ENCODE data around the gene ANKRD13B.

The ANKRD13B gene

DNA sequence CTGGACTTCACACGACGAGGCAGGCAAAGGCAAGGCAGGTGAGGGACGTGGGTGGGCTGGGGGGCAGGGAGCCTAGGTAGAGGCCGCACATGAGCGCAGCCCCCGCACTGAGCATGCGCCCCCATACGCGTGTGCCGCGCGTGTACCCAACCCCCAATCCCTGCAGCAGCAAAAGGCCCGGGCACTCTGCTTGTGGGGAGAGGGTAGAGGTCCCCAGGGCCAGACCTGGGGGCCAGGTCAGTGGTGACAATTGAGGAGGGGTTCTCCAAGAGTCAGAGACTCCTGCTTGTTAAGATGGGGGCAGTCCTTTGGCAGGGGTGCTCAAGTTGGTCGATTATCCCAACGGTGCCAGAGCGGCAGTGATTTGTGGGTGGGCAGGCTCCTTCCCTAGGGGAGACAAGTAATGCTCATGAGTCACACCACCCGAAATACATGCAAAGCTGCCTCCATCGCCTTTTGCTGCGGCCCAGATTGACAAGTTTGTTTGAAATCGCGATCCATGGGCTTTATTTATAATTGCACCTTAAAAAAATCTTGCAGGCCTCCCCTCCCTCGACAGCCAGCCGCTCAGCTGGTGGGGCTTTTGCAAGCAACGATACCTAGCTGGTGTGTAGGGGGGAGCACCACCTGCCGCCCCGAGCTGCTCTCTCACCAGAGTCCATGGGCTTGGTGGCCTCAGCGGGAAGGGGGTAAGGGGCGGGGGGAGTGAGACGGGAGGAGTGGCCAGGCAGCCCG is 2.4 kb upstream of the ANKRD13B start:
- H2AFZ ChIP-seq (ENCODE audit: low read length, unreplicated experiment), result peak overlapping the region; percentile 83
- peak overlapping the region; percentile 34 for H3K27ac ChIP-seq (ENCODE audit: low read depth, low read length)
- H3K27me3 ChIP-seq (ENCODE audit: insufficient read depth, low read length), result no peaks in the 10 kb centered on the region
- peak overlapping the region; percentile 80 for H3K4me3 ChIP-seq (ENCODE audit: low read depth, low read length)
- H3K36me3 ChIP-seq (ENCODE audit: insufficient read depth, low read length), result no peaks in the 10 kb centered on the region
- peaks cover 35% of the 10 kb centered on the region for H3K79me2 ChIP-seq (ENCODE audit: control insufficient read depth, insufficient read depth, low read length, unreplicated experiment)
- peaks cover 44% of the 10 kb centered on the region for H3K4me1 ChIP-seq (ENCODE audit: control insufficient read depth, insufficient read depth, low read length, unreplicated experiment)

DNA sequence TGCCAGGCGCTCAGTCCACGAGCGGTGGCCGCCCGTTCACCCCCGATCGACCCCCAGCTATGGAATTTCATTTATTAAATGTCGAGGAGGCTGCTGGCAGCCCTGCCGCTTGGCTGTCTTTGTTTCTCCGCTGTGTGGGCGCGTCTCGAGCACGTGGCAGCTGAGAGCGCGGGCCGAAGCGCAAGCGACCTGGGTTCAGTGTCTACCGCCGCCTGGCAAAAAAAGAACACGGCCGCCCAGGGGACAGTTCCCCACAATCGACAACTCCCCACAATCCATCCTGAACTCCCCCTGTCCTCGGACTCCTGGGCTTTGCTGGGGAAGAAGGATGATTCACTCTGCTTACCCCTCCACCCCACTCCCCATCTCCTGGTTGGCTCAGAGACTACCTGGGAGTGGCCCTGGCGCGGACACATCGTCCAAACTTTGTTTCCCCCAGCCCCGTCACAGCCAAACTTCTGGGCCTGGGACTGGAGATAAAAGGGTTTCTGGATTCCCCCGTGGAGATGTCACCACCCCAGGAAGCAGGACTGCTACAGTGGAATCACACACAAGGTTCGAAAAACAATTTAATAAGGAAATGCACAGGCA is 1.7 kb upstream of the ANKRD13B start:
- Histone ChIP-seq H3K27me3 (ENCODE audit: insufficient read depth, low read length) (no peaks in the 10 kb centered on the region), H3K36me3 (ENCODE audit: insufficient read depth, low read length) (no peaks in the 10 kb centered on the region), H3K27ac (ENCODE audit: low read depth, low read length) (peak overlapping the region; percentile 34), H3K4me1 (ENCODE audit: control insufficient read depth, insufficient read depth, low read length, unreplicated experiment) (peaks cover 45% of the 10 kb centered on the region), H3K4me3 (ENCODE audit: low read depth, low read length) (peak overlapping the region; percentile 80), H2AFZ (ENCODE audit: low read length, unreplicated experiment) (peak overlapping the region; percentile 82), H3K79me2 (ENCODE audit: control insufficient read depth, insufficient read depth, low read length, unreplicated experiment) (peaks cover 28% of the 10 kb centered on the region)

GRCh38 chr17:29591737-29592608 is 959 bp upstream of the ANKRD13B start:
- Histone ChIP-seq H3K4me3 (ENCODE audit: low read depth, low read length) (peak overlapping the region; percentile 80), H3K36me3 (ENCODE audit: insufficient read depth, low read length) (no peaks in the 10 kb centered on the region), H3K27me3 (ENCODE audit: insufficient read depth, low read length) (no peaks in the 10 kb centered on the region), H3K27ac (ENCODE audit: low read depth, low read length) (no peak overlapping the region), H3K4me1 (ENCODE audit: control insufficient read depth, insufficient read depth, low read length, unreplicated experiment) (peaks cover 40% of the 10 kb centered on the region), H3K79me2 (ENCODE audit: control insufficient read depth, insufficient read depth, low read length, unreplicated experiment) (peaks cover 21% of the 10 kb centered on the region), H2AFZ (ENCODE audit: low read length, unreplicated experiment) (peak overlapping the region; percentile 82)

- no peak overlapping the region for H3K27ac ChIP-seq (ENCODE audit: low read depth, low read length)
- peak overlapping the region; percentile 87 for H3K4me3 ChIP-seq (ENCODE audit: low read depth, low read length)
- peak overlapping the region; percentile 88 for H2AFZ ChIP-seq (ENCODE audit: low read length, unreplicated experiment)
- H3K27me3 ChIP-seq (ENCODE audit: insufficient read depth, low read length), result no peaks in the 10 kb centered on the region
- H3K79me2 ChIP-seq (ENCODE audit: control insufficient read depth, insufficient read depth, low read length, unreplicated experiment), result peaks cover 2% of the 10 kb centered on the region
- H3K4me1 ChIP-seq (ENCODE audit: control insufficient read depth, insufficient read depth, low read length, unreplicated experiment), result peaks cover 28% of the 10 kb centered on the region
- no peaks in the 10 kb centered on the region for H3K36me3 ChIP-seq (ENCODE audit: insufficient read depth, low read length)
These were observed 923 bp downstream of the ANKRD13B start for GRCh38 chr17:29593591-29594518.

- H3K4me1 ChIP-seq (ENCODE audit: control insufficient read depth, insufficient read depth, low read length, unreplicated experiment), result peaks cover 28% of the 10 kb centered on the region
- H3K27me3 ChIP-seq (ENCODE audit: insufficient read depth, low read length), result no peaks in the 10 kb centered on the region
- no peak overlapping the region for H3K4me3 ChIP-seq (ENCODE audit: low read depth, low read length)
- no peaks in the 10 kb centered on the region for H3K79me2 ChIP-seq (ENCODE audit: control insufficient read depth, insufficient read depth, low read length, unreplicated experiment)
- H3K27ac ChIP-seq (ENCODE audit: low read depth, low read length), result no peak overlapping the region
- H3K36me3 ChIP-seq (ENCODE audit: insufficient read depth, low read length), result no peaks in the 10 kb centered on the region
- no peak overlapping the region for H2AFZ ChIP-seq (ENCODE audit: low read length, unreplicated experiment)
These were observed 1.7 kb downstream of the ANKRD13B start for GRCh38 chr17:29594519-29595090.

- peaks cover 22% of the 10 kb centered on the region for H3K4me1 ChIP-seq (ENCODE audit: control insufficient read depth, insufficient read depth, low read length, unreplicated experiment)
- H3K79me2 ChIP-seq (ENCODE audit: control insufficient read depth, insufficient read depth, low read length, unreplicated experiment), result no peaks in the 10 kb centered on the region
- no peak overlapping the region for H3K27ac ChIP-seq (ENCODE audit: low read depth, low read length)
- H3K4me3 ChIP-seq (ENCODE audit: low read depth, low read length), result no peak overlapping the region
- no peaks in the 10 kb centered on the region for H3K27me3 ChIP-seq (ENCODE audit: insufficient read depth, low read length)
- H2AFZ ChIP-seq (ENCODE audit: low read length, unreplicated experiment), result no peak overlapping the region
- H3K36me3 ChIP-seq (ENCODE audit: insufficient read depth, low read length), result no peaks in the 10 kb centered on the region
These were observed 2.4 kb downstream of the ANKRD13B start for GRCh38 chr17:29595107-29595942.

- H3K79me2 ChIP-seq (ENCODE audit: control insufficient read depth, insufficient read depth, low read length, unreplicated experiment), result no peaks in the 10 kb centered on the region
- H3K27me3 ChIP-seq (ENCODE audit: insufficient read depth, low read length), result no peaks in the 10 kb centered on the region
- H2AFZ ChIP-seq (ENCODE audit: low read length, unreplicated experiment), result no peak overlapping the region
- peaks cover 20% of the 10 kb centered on the region for H3K4me1 ChIP-seq (ENCODE audit: control insufficient read depth, insufficient read depth, low read length, unreplicated experiment)
- no peak overlapping the region for H3K27ac ChIP-seq (ENCODE audit: low read depth, low read length)
- no peaks in the 10 kb centered on the region for H3K36me3 ChIP-seq (ENCODE audit: insufficient read depth, low read length)
- H3K4me3 ChIP-seq (ENCODE audit: low read depth, low read length), result no peak overlapping the region
These were observed 3.2 kb downstream of the ANKRD13B start for GRCh38 chr17:29595943-29596774.

DNA sequence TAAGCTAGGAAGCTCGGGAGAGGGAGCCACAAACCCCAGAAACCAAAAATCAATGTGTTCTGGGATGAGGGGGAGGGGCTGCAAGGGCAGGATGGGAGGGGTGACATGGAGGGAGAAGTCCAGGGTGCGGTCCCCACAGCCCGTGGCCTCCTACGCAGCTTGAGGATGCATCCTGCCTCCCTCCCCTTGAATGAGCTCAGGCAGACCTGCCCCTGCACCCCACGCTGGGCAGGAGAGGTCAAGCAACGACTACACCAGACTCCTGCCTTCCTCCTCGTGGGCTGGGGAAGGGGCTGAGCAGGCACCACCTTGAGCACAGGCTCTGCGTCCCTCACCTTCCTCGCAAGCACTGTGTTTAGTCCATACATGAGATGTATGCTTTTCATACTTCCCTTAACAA is 3.9 kb downstream of the ANKRD13B start:
- Histone ChIP-seq H3K79me2 (ENCODE audit: control insufficient read depth, insufficient read depth, low read length, unreplicated experiment) (no peaks in the 10 kb centered on the region), H3K27me3 (ENCODE audit: insufficient read depth, low read length) (no peaks in the 10 kb centered on the region), H3K4me1 (ENCODE audit: control insufficient read depth, insufficient read depth, low read length, unreplicated experiment) (peaks cover 18% of the 10 kb centered on the region), H3K36me3 (ENCODE audit: insufficient read depth, low read length) (no peaks in the 10 kb centered on the region), H2AFZ (ENCODE audit: low read length, unreplicated experiment) (no peak overlapping the region), H3K27ac (ENCODE audit: low read depth, low read length) (no peak overlapping the region), H3K4me3 (ENCODE audit: low read depth, low read length) (no peak overlapping the region)
